SK-N-SH (cell line): ENCODE results near the gene GLIS2. TPM values are rescaled to one million over a fixed set of nuclear protein-coding genes. Genes with fewer than 3 reads are reported as not detected.

Experiments used
- CTCF ChIA-PET: fragments of 300-600, 350-600 bp; formaldehyde crosslinking; extraction: SDS; loops from one replicate; lab custom pipeline; 2021; lab: Yijun Ruan, JAX
- POLR2A ChIA-PET: fragments of 350-600 bp; sonication (Branson Sonifier 250); formaldehyde crosslinking; extraction: SDS; loops from one replicate; lab custom pipeline; 2020; ENCODE audit warnings: antibody characterized with exemption, inconsistent platforms; lab: Yijun Ruan, JAX
- DNase-seq: peaks from one replicate; pipeline ENCODE4 v3.0.0; 2012
- H2AFZ ChIP-seq: fragments of 200-600 bp; sonication (generic); 2 replicates; pipeline ENCODE4 v1.8.1; 2016; ENCODE audit warnings: antibody characterized with exemption, mild to moderate bottlenecking, low read depth
- H3F3A ChIP-seq: fragments of 200-600 bp; sonication (generic); replicated peaks from 2 replicates; pipeline ENCODE3; 2016; ENCODE audit warnings: antibody characterized with exemption, mild to moderate bottlenecking; ENCODE audit not compliant: insufficient read depth
- H3K27ac ChIP-seq, 2 experiments: fragments of 200-500 bp in 1 of 2; fragments of 200-600 bp in 1 of 2; sonication (Bioruptor generic) in 1 of 2; sonication (generic), shearing (Covaris generic) in 1 of 2; 2 replicates each; pipeline versions ENCODE4 v1.5.1 to v1.6.1; 2014 to 2016; ENCODE audit warnings: low read depth in 2 of 2, inconsistent platforms in 1 of 2, low read length in 1 of 2, mild to moderate bottlenecking in 1 of 2, mixed read lengths in 1 of 2
- H3K27me3 ChIP-seq: fragments of 200-600 bp; sonication (generic), shearing (Covaris generic); 2 replicates; pipeline ENCODE4 v1.6.1; 2016; ENCODE audit warnings: mixed run types; ENCODE audit not compliant: insufficient read depth
- H3K36me3 ChIP-seq, 2 experiments: fragments of 200-500 bp in 1 of 2; fragments of 200-600 bp in 1 of 2; sonication (Bioruptor generic) in 1 of 2; sonication (generic) in 1 of 2; replicated peaks in 1 of 2; 2 replicates each; pipeline versions ENCODE3 to v1.5.1; 2014 to 2016; ENCODE audit warnings: low read length in 1 of 2, mild to moderate bottlenecking in 1 of 2; ENCODE audit not compliant: insufficient read depth in 2 of 2, control insufficient read depth in 1 of 2
- H3K4me1 ChIP-seq, 2 experiments: fragments of 200-500 bp in 1 of 2; fragments of 200-600 bp in 1 of 2; sonication (Bioruptor generic) in 1 of 2; sonication (generic), shearing (Covaris generic) in 1 of 2; 2 replicates each; pipeline versions ENCODE4 v1.5.1 to v1.6.1; 2014 to 2016; ENCODE audit warnings: low read depth in 1 of 2, low read length in 1 of 2, mixed run types in 1 of 2; ENCODE audit not compliant: insufficient read depth in 2 of 2, control insufficient read depth in 1 of 2
- H3K4me2 ChIP-seq: fragments of 200-600 bp; sonication (generic), shearing (Covaris generic); 2 replicates; pipeline ENCODE4 v1.6.1; 2017; ENCODE audit warnings: mixed run types
- H3K4me3 ChIP-seq, 2 experiments: fragments of 200-500 bp in 1 of 2; fragments of 200-600 bp in 1 of 2; sonication (Bioruptor generic) in 1 of 2; sonication (generic), shearing (Covaris generic) in 1 of 2; 2 replicates each; pipeline versions ENCODE4 v1.5.1 to v1.8.1; 2014 to 2016; ENCODE audit warnings: low read depth in 2 of 2, inconsistent platforms in 1 of 2, low read length in 1 of 2, mild to moderate bottlenecking in 1 of 2, mixed read lengths in 1 of 2, moderate library complexity in 1 of 2
- H3K79me2 ChIP-seq: fragments of 200-600 bp; sonication (generic); 2 replicates; pipeline ENCODE4 v1.8.1; 2017; ENCODE audit warnings: mild to moderate bottlenecking; ENCODE audit not compliant: insufficient read depth
- H3K9ac ChIP-seq: fragments of 200-600 bp; sonication (generic); 2 replicates; pipeline ENCODE4 v1.6.1; 2017; ENCODE audit warnings: mixed run types
- H3K9me2 ChIP-seq: fragments of 200-600 bp; sonication (generic); 2 replicates; pipeline ENCODE4 v1.6.1; 2017; ENCODE audit warnings: mixed run types
- H3K9me3 ChIP-seq: fragments of 200-600 bp; sonication (generic); 2 replicates; pipeline ENCODE4 v1.6.1; 2017; ENCODE audit warnings: mixed run types, mild to moderate bottlenecking, moderate library complexity
- H4K20me1 ChIP-seq: fragments of 200-600 bp; sonication (generic); 2 replicates; pipeline ENCODE4 v1.6.1; 2017; ENCODE audit warnings: mild to moderate bottlenecking, mixed run types; ENCODE audit not compliant: insufficient read depth
- CHD2 ChIP-seq: fragments of 150-350 bp; IDR thresholded peaks from 2 replicates; pipeline ENCODE4 v1.6.1; 2018; ENCODE audit warnings: low read length; ENCODE audit not compliant: partially characterized antibody
- ELF1 ChIP-seq: IDR thresholded peaks from 2 replicates; pipeline ENCODE4 v1.4.0; 2012
- EZH2phosphoT487 ChIP-seq: fragments of 200-600 bp; sonication (generic); IDR thresholded peaks from 2 replicates; pipeline ENCODE4 v1.6.1; 2017; ENCODE audit warnings: low read depth, mixed run types, mild to moderate bottlenecking, antibody characterized with exemption, moderate library complexity, borderline replicate concordance
- FOXM1 ChIP-seq: IDR thresholded peaks from 2 replicates; pipeline ENCODE4 v1.4.0; 2012; ENCODE audit warnings: low read depth, mild to moderate bottlenecking
- GATA2 ChIP-seq: sonication (generic); formaldehyde crosslinking; IDR thresholded peaks from 2 replicates; pipeline ENCODE4 v1.5.0; 2020; ENCODE audit warnings: mild to moderate bottlenecking, missing genetic modification reagents
- MXI1 ChIP-seq: IDR thresholded peaks from 2 replicates; pipeline ENCODE4 v1.6.1; 2012; ENCODE audit warnings: mild to moderate bottlenecking, low read depth, low read length, improper control_type of control experiment
- NFIC ChIP-seq: IDR thresholded peaks from 2 replicates; pipeline ENCODE4 v1.4.0; 2012; ENCODE audit warnings: borderline replicate concordance
- NRF1 ChIP-seq: IDR thresholded peaks from 2 replicates; pipeline ENCODE4 v1.6.1; 2012; ENCODE audit warnings: low read depth, mild to moderate bottlenecking, low read length
- RFX5 ChIP-seq: IDR thresholded peaks from 2 replicates; pipeline ENCODE4 v1.6.1; 2012; ENCODE audit warnings: mild to moderate bottlenecking, improper control_type of control experiment, low read length
- SIN3A ChIP-seq: IDR thresholded peaks from 2 replicates; pipeline ENCODE4 v1.6.1; 2012; ENCODE audit warnings: low read depth, mild to moderate bottlenecking, low read length, moderate library complexity, borderline replicate concordance
- SMC3 ChIP-seq: IDR thresholded peaks from 2 replicates; pipeline ENCODE4 v1.6.1; 2012; ENCODE audit warnings: low read depth, low read length, improper control_type of control experiment
- WGBS: methylation state at CpG from one replicate; pipeline ENCODE4 v1.1.6; 2017; ENCODE audit warnings: low lambda C conversion rate; 5-methylcytosine and 5-hydroxymethylcytosine counted together
- polyA plus RNA-seq, 3 experiments: library from polyadenylated mRNA; depleted of rRNA; stranded (reverse); fragments of >200 nt; gene quantifications; 2 replicates each; pipeline ENCODE4 v1.2.3, GENCODE V29; 2012
- TF ChIP-seq, protein P1 (sequence below): IDR thresholded peaks from 2 replicates; pipeline ENCODE4; 2012
- TF ChIP-seq, protein P2 (sequence below): IDR thresholded peaks from 2 replicates; pipeline ENCODE4 v1.4.0; 2012; ENCODE audit warnings: low read depth, borderline replicate concordance
- TF ChIP-seq, protein P3 (sequence below): IDR thresholded peaks from 2 replicates; pipeline ENCODE4 v1.4.0; 2012; ENCODE audit warnings: low read depth
- TF ChIP-seq, protein P4 (sequence below): fragments of 200-600 bp; sonication (generic); IDR thresholded peaks from 2 replicates; pipeline ENCODE4 v1.6.1; 2017; ENCODE audit warnings: antibody characterized with exemption, mild to moderate bottlenecking, moderate library complexity
- TF ChIP-seq, protein P5 (sequence below): IDR thresholded peaks from 2 replicates; pipeline ENCODE4 v1.4.0; 2012; ENCODE audit warnings: low read depth, borderline replicate concordance

Gene GLIS2
- polyA plus RNA-seq, 1 of the 3 experiments (the other 2 are of a cell fraction) = 6.5 TPM

DNA sequence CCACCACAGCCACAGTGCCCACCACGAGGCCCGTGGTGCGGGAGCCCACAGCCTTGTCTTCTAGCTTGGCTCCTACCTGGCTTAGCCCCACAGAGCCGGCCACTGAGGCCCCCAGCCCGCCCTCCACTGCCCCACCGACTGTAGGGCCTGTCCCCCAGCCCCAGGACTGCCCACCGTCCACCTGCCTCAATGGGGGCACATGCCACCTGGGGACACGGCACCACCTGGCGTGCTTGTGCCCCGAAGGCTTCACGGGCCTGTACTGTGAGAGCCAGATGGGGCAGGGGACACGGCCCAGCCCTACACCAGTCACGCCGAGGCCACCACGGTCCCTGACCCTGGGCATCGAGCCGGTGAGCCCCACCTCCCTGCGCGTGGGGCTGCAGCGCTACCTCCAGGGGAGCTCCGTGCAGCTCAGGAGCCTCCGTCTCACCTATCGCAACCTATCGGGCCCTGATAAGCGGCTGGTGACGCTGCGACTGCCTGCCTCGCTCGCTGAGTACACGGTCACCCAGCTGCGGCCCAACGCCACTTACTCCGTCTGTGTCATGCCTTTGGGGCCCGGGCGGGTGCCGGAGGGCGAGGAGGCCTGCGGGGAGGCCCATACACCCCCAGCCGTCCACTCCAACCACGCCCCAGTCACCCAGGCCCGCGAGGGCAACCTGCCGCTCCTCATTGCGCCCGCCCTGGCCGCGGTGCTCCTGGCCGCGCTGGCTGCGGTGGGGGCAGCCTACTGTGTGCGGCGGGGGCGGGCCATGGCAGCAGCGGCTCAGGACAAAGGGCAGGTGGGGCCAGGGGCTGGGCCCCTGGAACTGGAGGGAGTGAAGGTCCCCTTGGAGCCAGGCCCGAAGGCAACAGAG lies 66.3 kb downstream of the GLIS2 start:
- H3K4me1 ChIP-seq = peaks cover 36 to 70% of the 10 kb centered on the region in 2 experiments; a peak in 3 of 4 replicates
- WGBS = 97% methylated on average over 32 of the region's 55 CpGs
- ChIA-PET CTCF (interaction anchor here (1.5 to 32.1 kb wide), 4 partner anchors 9 to 22 kb away, joined by 3 to 558 read pairs (median 8); no protein-coding TSS in a partner anchor), POLR2A (interaction anchor here (1.1 to 2.1 kb wide), 2 partner anchors 9 to 11 kb away, joined by 4 to 7 read pairs; no protein-coding TSS in a partner anchor)
- no peak overlapping the region for H3K4me2 ChIP-seq
- no peak for TF ChIP-seq NRF1
- no peak for TF ChIP-seq FOXM1
- TF ChIP-seq, protein P1, sequence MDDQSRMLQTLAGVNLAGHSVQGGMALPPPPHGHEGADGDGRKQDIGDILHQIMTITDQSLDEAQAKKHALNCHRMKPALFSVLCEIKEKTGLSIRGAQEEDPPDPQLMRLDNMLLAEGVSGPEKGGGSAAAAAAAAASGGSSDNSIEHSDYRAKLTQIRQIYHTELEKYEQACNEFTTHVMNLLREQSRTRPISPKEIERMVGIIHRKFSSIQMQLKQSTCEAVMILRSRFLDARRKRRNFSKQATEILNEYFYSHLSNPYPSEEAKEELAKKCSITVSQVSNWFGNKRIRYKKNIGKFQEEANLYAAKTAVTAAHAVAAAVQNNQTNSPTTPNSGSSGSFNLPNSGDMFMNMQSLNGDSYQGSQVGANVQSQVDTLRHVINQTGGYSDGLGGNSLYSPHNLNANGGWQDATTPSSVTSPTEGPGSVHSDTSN = no peak
- no peak for TF ChIP-seq EZH2phosphoT487
- TF ChIP-seq, protein P2, sequence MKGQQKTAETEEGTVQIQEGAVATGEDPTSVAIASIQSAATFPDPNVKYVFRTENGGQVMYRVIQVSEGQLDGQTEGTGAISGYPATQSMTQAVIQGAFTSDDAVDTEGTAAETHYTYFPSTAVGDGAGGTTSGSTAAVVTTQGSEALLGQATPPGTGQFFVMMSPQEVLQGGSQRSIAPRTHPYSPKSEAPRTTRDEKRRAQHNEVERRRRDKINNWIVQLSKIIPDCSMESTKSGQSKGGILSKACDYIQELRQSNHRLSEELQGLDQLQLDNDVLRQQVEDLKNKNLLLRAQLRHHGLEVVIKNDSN = no peak
- TF ChIP-seq SMC3 = no peak
- TF ChIP-seq NFIC = no peak
- TF ChIP-seq RFX5 = no peak
- no peak for TF ChIP-seq CHD2
- no peak for TF ChIP-seq ELF1
- TF ChIP-seq GATA2 (CRISPR knock-in tag) = no peak
- no peak for TF ChIP-seq MXI1
- TF ChIP-seq SIN3A = no peak
- TF ChIP-seq, protein P3, sequence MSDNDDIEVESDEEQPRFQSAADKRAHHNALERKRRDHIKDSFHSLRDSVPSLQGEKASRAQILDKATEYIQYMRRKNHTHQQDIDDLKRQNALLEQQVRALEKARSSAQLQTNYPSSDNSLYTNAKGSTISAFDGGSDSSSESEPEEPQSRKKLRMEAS = no peak
- TF ChIP-seq, protein P4, sequence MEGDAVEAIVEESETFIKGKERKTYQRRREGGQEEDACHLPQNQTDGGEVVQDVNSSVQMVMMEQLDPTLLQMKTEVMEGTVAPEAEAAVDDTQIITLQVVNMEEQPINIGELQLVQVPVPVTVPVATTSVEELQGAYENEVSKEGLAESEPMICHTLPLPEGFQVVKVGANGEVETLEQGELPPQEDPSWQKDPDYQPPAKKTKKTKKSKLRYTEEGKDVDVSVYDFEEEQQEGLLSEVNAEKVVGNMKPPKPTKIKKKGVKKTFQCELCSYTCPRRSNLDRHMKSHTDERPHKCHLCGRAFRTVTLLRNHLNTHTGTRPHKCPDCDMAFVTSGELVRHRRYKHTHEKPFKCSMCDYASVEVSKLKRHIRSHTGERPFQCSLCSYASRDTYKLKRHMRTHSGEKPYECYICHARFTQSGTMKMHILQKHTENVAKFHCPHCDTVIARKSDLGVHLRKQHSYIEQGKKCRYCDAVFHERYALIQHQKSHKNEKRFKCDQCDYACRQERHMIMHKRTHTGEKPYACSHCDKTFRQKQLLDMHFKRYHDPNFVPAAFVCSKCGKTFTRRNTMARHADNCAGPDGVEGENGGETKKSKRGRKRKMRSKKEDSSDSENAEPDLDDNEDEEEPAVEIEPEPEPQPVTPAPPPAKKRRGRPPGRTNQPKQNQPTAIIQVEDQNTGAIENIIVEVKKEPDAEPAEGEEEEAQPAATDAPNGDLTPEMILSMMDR = no peak
- TF ChIP-seq, protein P5, sequence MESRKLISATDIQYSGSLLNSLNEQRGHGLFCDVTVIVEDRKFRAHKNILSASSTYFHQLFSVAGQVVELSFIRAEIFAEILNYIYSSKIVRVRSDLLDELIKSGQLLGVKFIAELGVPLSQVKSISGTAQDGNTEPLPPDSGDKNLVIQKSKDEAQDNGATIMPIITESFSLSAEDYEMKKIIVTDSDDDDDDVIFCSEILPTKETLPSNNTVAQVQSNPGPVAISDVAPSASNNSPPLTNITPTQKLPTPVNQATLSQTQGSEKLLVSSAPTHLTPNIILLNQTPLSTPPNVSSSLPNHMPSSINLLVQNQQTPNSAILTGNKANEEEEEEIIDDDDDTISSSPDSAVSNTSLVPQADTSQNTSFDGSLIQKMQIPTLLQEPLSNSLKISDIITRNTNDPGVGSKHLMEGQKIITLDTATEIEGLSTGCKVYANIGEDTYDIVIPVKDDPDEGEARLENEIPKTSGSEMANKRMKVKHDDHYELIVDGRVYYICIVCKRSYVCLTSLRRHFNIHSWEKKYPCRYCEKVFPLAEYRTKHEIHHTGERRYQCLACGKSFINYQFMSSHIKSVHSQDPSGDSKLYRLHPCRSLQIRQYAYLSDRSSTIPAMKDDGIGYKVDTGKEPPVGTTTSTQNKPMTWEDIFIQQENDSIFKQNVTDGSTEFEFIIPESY = no peak
- peaks cover 38% of the 10 kb centered on the region for H4K20me1 ChIP-seq
- DNase-seq = no peak
- H3K4me3 ChIP-seq = no peak overlapping the region
- no peak overlapping the region for H2AFZ ChIP-seq
- no peaks in the 10 kb centered on the region for H3K9me3 ChIP-seq
- peak overlapping the region in 1 of 2 experiments; percentile 93; a peak in 1 of 4 replicates for H3K27ac ChIP-seq
- no peaks in the 10 kb centered on the region for H3K9me2 ChIP-seq
- peaks cover 19% of the 10 kb centered on the region; the same call in 1 of the 2 replicates for H3K79me2 ChIP-seq
- peaks cover 0 to 35% of the 10 kb centered on the region in 2 experiments for H3K36me3 ChIP-seq
- H3F3A ChIP-seq = peaks cover 26% of the 10 kb centered on the region
- no peaks in the 10 kb centered on the region for H3K27me3 ChIP-seq
- H3K9ac ChIP-seq = no peak overlapping the region
